GM08714 (cell line): ENCODE data around the gene SMOC2.
"Not testable (repeated sequence)": the region's sequence is repeated elsewhere in the genome, so short reads cannot be mapped to it uniquely, and the experiment has no call there.

ENCODE experiments used
- H3K4me3 ChIP-seq: fragments of 200-500 bp; sonication (Bioruptor generic); 2 replicates; pipeline ENCODE4 v1.5.1; 2014; ENCODE audit warnings: mild to moderate bottlenecking, low read length, inconsistent platforms
- ZNF274 ChIP-seq: IDR thresholded peaks from 2 replicates; pipeline ENCODE4 v1.6.1; 2012; ENCODE audit warnings: mild to moderate bottlenecking, low read depth, low read length

Gene SMOC2

DNA sequence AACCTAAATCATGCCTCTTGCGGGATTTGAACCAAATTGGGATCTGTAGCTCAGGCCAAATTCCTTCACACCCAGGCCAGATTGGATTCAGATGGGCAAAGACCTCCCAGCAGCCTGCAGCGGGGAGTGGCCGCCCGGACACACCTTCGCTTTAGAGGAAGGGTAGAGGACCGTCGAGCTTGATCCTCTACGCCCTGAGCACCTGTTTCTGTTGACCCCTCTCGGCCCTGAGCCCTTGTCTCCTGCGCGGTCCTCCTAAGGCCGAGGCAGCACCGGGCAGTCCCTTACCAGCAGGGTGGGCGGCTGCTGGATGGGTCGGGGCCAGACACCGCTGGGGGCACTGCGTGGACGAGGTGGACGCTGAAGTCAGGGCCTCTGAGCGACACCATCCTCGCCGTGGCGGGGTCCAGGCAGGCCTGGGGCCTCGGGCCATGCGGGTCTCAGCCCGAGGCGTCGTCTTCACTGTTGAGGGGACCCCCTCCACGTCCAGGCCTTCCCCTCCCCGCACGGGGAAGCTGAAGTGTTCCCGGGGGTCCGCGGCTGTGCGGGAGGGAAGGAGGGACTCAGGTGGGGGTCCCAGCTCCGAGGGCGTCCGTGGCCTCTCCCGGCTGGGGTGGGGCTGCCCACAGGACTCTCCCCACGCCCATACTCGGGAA lies 114.8 kb downstream of the SMOC2 start:
- no peak for TF ChIP-seq ZNF274

DNA sequence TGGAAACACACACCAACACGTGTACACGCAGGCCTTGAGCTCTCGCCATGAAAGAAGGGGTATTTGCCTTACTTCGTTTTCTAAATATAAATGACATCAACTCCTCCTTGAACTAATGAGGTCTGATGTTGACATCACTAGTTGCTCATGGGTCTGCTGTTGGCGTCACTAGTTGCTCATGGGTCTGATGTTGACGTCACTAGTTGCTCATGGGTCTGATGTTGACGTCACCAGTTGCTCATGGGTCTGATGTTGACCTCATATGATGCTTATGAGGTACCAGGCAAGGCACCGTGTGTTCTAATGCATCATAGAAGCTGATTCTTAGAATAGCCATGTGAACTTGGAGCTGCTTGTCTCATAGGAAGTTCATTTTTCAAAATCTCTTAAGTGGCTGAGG lies 116.5 kb downstream of the SMOC2 start:
- H3K4me3 ChIP-seq = no peak overlapping the region
- TF ChIP-seq ZNF274 = no peak

More for the DNA sequence above, 114.8 kb downstream of the SMOC2 start:
- H3K4me3 ChIP-seq = no peak overlapping the region

DNA sequence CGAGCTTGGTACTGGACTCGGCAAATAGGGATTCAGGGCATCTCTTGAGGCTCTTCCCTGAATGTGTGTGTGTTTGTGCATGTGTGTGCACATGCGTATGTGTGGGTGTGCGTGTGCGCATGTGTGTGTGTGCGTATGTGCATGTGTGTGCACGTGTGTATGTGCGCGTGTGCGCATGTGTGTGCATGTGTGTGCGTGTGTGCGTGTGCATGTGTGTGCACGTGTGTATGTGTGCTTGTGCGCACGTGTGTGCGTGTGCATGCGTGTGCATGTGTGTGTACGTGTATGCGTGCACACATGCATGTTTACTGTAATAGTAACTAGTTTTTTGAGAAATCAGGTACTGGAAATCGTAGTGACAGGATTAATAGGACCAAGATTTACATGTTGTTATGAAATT lies 117.7 kb downstream of the SMOC2 start:
- H3K4me3 ChIP-seq = no peak overlapping the region
- TF ChIP-seq ZNF274 = no peak

DNA sequence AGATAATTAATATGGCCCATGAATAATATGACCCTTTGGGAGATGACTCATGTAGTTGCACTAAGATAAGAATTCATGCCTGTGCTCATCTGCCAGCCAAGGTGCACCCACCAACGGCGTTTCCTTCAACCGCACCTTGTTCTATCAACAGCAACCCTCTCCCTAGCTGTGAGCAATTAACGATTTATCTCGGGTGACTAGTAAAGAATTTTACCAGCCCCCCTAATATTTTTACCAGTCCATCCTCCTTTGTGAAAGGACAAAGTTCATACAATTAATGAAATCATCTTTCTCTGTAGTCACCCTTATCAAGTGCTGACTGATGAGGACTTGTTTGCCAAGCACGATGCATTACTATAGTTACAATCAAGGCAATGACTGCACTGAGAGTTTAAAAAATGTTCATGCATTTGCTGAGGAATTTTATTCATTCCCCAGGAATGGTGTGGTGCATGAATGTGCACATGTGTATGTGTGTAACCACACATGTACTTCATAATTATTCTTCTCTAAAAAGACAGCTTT lies 118.7 kb downstream of the SMOC2 start:
- H3K4me3 ChIP-seq = no peak overlapping the region
- TF ChIP-seq ZNF274 = no peak

DNA sequence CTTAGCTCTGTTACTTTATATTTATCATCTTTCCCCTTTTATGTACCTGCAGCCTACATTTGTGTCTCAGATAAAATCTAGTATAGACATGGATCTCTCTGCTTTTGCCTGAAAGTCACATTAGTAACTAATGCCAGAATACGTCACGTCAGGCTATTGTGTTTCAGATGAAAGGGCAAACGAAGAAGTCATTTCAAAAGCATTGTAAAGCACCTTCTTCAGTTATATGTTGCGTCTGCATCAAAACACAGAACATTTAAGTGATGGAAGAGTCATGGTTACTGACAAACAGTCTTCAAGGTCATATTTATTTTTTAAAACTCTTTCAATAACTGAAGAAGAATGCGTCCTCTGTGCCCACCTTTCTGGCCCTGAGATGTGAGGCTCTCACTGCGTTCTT lies 119.1 kb downstream of the SMOC2 start:
- no peak for TF ChIP-seq ZNF274
- H3K4me3 ChIP-seq = no peak overlapping the region

DNA sequence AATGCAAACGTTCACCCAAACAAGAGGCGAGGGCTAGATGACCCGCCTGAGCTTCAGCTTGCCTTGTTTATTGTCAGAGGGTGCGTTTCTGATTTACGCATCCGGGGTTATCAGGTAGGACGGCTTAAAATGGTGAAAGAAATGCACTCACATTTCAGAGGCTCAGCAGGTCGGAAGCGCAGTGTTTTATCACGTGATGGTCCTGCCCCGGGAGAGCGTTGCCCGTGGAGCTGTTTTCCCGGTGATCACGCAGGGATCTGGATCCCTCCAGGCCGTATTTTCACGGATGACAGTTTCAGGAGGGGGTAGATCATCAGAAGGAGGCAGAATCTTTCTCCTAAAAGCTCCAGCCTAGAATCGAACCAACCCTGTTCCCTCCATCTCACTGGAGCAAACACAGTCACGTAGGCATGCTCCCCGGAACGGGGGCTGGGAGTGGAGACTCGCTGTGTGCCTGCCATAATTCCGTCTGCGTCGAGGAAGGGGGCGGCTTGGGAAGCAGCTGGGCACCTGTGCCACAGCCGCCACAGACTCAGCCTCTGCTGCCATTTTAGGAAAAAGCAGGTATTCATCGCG lies 121.7 kb downstream of the SMOC2 start:
- no peak for TF ChIP-seq ZNF274
- H3K4me3 ChIP-seq = no peak overlapping the region

DNA sequence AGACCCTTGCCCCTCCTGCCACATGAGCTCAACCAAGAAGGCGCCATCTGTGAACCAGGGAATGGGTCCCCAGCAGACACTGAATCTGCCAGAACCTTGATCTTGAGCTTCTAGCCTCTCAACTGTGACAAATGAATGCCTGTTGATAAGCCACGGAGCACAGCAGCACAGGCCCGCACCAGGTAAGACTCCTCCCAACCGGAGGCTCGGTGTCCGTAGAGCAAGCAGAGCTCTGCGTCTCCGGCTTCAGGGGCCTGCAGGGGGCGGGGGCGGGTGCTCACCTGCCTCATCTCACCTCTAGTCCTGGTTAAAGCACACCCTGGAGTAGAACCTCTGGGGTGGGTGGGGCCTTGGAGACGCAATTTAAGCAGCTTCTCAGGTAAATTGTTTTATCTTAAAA lies 122.7 kb downstream of the SMOC2 start:
- no peak for TF ChIP-seq ZNF274
- H3K4me3 ChIP-seq = no peak overlapping the region

DNA sequence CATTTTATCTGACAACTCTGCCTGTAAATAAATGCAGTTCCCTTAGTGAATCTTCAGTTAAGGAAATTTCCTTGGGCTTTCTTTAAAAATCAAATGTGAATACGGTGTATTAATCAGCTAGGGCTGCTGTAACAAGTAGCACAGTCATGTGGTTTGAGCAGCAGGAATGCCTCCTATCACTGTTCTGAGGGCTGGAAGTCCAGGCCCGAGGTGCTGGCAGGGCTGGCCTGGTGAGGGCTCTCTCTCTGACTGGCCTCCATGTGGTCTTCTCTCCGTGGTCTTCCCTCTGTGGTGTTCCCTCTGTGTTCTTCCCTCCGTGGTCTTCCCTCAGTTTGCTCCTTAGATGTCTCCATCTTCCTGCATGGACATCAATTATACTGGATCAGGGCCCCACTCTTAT lies 124.1 kb downstream of the SMOC2 start:
- no peak for TF ChIP-seq ZNF274

DNA sequence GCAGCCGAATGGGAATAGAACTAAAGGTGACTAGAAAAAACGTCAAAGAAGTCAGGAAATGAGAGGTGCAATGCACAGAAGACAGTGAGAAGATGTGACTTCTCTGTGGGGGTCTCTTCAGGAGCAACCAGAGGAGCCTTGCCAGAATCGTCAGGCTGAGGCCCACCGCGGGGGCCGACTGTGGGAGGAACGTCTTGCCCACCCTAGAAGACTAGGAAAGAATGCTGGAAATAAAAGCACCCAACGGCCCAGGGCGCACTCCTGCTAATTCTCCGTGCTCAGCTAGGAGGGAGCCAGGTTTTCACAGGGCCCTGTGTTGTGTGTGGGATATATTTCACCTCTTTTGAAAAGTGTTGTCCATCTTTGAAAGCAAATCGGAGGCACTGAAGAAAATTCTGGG lies 129.2 kb downstream of the SMOC2 start:
- no peak overlapping the region for H3K4me3 ChIP-seq
- no peak for TF ChIP-seq ZNF274

More for the DNA sequence above, 124.1 kb downstream of the SMOC2 start:
- H3K4me3 ChIP-seq = no peak overlapping the region

DNA sequence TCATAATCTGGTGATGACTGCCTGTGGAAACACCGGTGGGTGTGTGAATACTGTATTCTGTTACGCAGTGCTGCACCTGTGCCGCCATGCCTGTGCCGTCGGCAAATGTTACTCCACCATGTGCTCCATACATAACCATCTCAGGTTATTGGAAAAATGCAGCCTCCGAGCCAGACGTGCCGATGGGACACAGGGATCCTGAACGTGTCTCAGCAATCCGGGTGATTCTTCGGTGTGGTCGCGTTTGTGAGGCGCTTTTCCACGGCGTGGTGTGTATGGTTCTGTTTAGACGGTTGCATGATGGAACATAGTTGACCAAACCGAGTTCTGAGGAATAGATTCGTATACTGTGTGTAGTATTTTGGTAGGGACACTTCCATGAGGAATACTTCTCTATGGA lies 130.3 kb downstream of the SMOC2 start:
- H3K4me3 ChIP-seq = no peak overlapping the region
- no peak for TF ChIP-seq ZNF274

DNA sequence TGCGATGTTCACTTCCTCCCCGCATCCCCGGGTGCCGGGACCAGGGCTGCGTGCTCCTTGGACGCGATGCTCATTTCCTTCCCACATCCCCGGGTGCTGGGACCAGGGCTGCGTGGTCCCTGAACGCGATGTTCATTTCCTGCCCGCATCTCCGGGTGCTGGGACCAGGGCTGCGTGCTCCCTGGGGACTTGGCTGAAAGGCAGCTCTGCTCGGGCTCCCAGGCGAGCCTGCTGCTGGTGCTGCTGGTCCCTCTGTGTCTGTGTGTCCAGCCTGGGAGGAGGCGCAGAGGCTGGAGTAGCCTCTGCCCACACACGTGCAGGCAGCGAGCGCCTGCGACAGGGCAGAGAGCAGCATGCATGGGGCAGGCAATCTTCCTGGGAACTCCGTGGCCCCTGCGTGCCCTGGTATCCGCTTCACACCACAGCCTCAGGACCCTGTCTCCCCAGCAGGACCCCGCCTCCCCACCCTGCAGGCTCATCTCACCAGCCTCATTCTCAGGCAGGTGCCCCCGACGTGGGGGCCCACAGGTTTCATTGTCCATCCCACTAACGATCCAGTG lies 132.4 kb downstream of the SMOC2 start:
- H3K4me3 ChIP-seq = not testable (repeated sequence)

DNA sequence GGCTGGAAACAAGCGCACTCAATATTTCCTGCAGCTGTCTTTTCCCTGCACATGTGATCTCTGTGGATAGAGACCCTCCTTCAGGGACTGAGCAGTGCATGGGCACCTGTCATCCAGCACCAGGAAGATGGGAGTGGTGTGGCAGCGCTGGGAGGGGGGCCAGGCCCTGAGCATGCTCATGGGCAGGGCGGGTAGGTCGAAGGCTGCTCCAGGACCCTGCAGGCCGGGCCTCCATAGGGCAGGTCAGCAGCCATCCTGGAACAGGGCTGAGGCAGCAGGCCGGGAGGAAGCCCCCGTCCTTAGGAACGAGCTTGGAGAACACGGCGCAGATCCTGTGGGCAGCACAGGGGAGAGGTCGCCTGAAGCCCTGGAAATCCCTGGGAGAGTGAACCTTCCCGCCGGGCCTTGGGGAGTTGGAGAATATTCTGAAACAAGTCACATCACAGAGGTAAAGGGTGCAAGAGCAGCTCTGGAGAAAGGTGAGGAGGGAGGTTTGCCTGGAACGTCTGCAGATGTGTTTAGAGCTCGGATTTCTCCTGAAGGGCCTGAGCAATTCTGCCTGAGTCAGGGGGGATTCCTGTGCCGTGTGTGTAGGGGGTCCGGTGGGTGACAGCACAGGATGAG lies 133.2 kb downstream of the SMOC2 start:
- H3K4me3 ChIP-seq = no peak overlapping the region
- no peak for TF ChIP-seq ZNF274

DNA sequence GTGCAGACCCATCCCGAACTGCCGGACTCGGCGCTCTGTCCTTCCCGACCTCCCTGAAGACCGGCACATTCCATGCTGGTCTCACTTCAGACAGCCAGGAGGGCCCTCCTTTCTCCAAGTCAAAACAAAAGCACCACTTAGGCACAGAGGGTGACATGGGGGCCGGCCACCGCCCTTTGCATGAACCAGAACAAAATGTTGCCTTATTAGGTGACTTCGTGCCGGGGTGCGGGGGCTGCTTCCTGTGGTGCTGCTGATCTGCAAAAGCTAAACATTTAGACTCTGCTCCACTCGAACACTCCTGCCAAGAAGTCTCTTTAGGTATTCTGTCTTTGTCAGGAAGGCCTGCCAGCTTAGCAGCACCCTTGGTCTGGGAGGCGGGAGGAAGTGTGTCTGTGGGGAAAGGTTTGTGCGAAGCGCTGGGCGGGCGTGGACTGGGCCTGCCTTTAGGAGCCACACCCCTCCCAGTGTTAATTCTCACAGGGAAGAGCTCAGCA lies 133.8 kb downstream of the SMOC2 start:
- no peak overlapping the region for H3K4me3 ChIP-seq
- TF ChIP-seq ZNF274 = no peak

DNA sequence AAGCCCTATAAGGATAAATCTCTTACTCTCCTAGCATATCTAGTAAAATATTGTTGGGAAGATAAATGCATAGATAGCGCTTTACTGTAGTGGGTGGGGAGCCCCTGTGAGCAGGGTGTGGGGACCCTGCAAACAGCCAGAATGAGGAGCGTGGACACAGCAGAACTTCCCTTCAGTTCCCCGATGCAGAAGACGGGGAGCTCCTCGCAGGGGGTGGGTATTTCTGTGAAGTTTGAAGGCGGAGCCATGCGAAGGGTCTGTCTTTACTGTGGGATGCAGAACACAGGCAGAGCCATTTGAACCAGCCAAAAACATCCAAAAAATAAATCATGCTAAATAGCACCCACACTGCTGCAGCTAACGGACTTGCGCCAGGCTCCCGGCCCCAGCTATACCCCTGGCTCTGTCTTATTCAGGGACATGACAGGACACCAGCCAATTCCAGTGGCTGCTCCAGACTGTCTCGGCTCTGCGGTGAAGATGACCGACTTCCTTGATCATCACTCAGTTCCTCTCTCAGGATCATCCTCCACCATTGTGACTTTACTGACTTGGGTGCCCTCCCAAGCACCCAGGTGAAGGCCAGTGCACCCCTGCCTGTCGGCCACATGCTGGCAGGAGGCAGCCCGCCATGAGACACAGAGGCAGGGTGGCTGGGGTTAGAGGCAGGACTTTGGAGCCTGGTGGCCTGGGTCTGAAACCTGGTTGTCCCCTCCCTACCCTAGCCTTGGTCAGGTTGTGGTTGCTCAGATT lies 134.5 kb downstream of the SMOC2 start:
- no peak overlapping the region for H3K4me3 ChIP-seq
- TF ChIP-seq ZNF274 = no peak
